OCI-LY3 (cell line): ENCODE results near the gene MDM1.

Experiments
- CTCF ChIP-seq: fragments of 200-600, 300-600 bp; sonication (generic); IDR thresholded peaks from 2 replicates; pipeline ENCODE4 v1.5.1; 2014; ENCODE audit warnings: antibody characterized with exemption, low read length, low read depth
- EZH2phosphoT487 ChIP-seq: fragments of 200-600 bp; shearing (Covaris generic); IDR thresholded peaks from 2 replicates; pipeline ENCODE4 v1.6.1; 2018; ENCODE audit warnings: antibody characterized with exemption, mixed run types, low read depth

DNA sequence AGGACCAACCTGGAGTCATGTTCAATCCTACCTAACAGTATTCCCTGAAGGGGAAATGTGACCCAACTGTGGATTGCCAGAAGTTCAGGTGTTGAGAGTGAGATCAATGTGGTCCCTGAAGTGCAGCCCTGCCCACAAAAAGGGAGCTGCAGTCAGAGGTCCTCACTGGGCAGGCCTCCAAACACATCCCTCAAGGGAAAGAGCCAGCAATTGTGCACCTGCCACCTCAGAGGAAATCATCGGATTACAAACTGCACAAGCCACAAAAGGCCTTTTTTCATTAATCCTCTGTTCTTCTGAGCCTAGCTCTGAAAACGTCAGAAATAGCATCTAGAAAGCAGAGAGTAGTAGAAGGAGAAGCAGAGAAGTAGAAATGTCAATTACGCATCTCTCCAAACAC lies 10.8 kb upstream of the MDM1 start:
- no peak for TF ChIP-seq CTCF
- TF ChIP-seq EZH2phosphoT487: no peak
